Tibial nerve (tissue), 4 donors: ENCODE results near the gene RPUSD1. TPM values are rescaled to one million over a fixed set of nuclear protein-coding genes. Genes with fewer than 3 reads are reported as not detected.

ENCODE experiments used
- DNase-seq, 2 donors: peaks; one replicate each; pipeline ENCODE4 v3.0.0-alpha.2; 2019; ENCODE audit warnings: low spot score in 2 of 2
- H3K27ac ChIP-seq, 4 donors: fragments of 200-600 bp; sonication (generic) in 3 of 4; one replicate each; pipeline ENCODE4 v1.5.1; 2017 to 2019; ENCODE audit warnings: mild to moderate bottlenecking in 1 of 4
- H3K27me3 ChIP-seq, 2 donors: fragments of 200-600 bp; sonication (generic) in 1 of 2; one replicate each; pipeline versions ENCODE4 v1.5.1 to v1.6.0; 2017 to 2019
- H3K36me3 ChIP-seq, 3 donors: fragments of 200-600 bp; sonication (generic); one replicate each; pipeline ENCODE4 v1.5.1; 2018 to 2019
- H3K4me1 ChIP-seq, 4 donors: fragments of 200-600 bp; sonication (generic) in 3 of 4; one replicate each; pipeline ENCODE4 v1.5.1; 2017 to 2019
- H3K4me3 ChIP-seq, 4 donors: fragments of 200-600 bp; sonication (generic) in 3 of 4; one replicate each; pipeline ENCODE4 v1.5.1; 2017 to 2019; ENCODE audit warnings: mild to moderate bottlenecking in 1 of 4, moderate library complexity in 1 of 4
- H3K9me3 ChIP-seq, 4 donors: fragments of 200-600 bp; sonication (generic) in 3 of 4; one replicate each; pipeline ENCODE4 v1.5.1; 2017 to 2019
- CTCF ChIP-seq, 5 experiments: fragments of 200-600 bp in 3 of 5; fragments of 450-650 bp in 2 of 5; sonication (generic) in 3 of 5; IDR thresholded peaks; one replicate each; pipeline ENCODE4 v1.5.1; 2016 to 2019; ENCODE audit warnings: antibody characterized with exemption in 5 of 5, mild to moderate bottlenecking in 3 of 5, moderate library complexity in 2 of 5
- EP300 ChIP-seq, 2 donors: sonication (generic); formaldehyde crosslinking; IDR thresholded peaks; one replicate each; pipeline ENCODE4 v1.6.1; 2017; ENCODE audit warnings: antibody characterized with exemption in 2 of 2, mild to moderate bottlenecking in 1 of 2
- POLR2A ChIP-seq, 2 donors: fragments of 450-650 bp; IDR thresholded peaks; one replicate each; pipeline ENCODE4 v1.6.1; 2017; ENCODE audit warnings: antibody characterized with exemption in 2 of 2, mild to moderate bottlenecking in 2 of 2, moderate library complexity in 2 of 2
- WGBS, 2 donors: methylation state at CpG; one replicate each; pipeline ENCODE4 v1.1.5; 2018; 5-methylcytosine and 5-hydroxymethylcytosine counted together
- total RNA-seq, 4 donors: library from RNA; depleted of rRNA; stranded (reverse); fragments of >200 nt; gene quantifications; one replicate each; pipeline ENCODE4 v1.1.0, GENCODE V29; 2016

RPUSD1 gene
- total RNA-seq, 4 donors from 2014 or later: 8.5 to 18.3 (median 12.5) TPM

GRCh38 chr16:789191-789850, 1.1 kb upstream of the RPUSD1 start:
- Histone ChIP-seq H3K36me3 (peaks cover 0 to 69% (median 0%) of the 10 kb centered on the region in 3 donors), H3K9me3 (no peaks in the 10 kb centered on the region), H3K27me3 (no peaks in the 10 kb centered on the region), H3K4me3 (peak overlapping the region; percentile 65 to 95 (median 89)), H3K4me1 (peaks cover 0 to 37% (median 13%) of the 10 kb centered on the region in 4 donors), H3K27ac (peak overlapping the region in 1 of 4 donors; percentile 44)
- WGBS, 2 donors: 70 to 74% methylated on average over 18 to 29 of the region's 33 CpGs
- TF ChIP-seq EP300 (IDR thresholded peaks at IDR 0.05) (no peak), POLR2A (IDR thresholded peaks at IDR 0.05) (no peak)
- DNase-seq: no peak

GRCh38 chr16:788399-789126, 382 bp upstream of the RPUSD1 start, which contains the start of gene CHTF18:
Gene CHTF18 (plus strand): TSS chr16:788620. CDS start chr16:788685, 65 bp downstream.
- TF ChIP-seq POLR2A (IDR thresholded peaks at IDR 0.05) (no peak), EP300 (IDR thresholded peaks at IDR 0.05) (no peak), CTCF (IDR thresholded peaks at IDR 0.05) (no peak)
- DNase-seq: peak; percentile 86 to 90
- Histone ChIP-seq H3K27ac (peak within 1 kb of the TSS in 3 of 4 donors; percentile 33 to 81 (median 81)), H3K4me3 (peak within 1 kb of the TSS; percentile 81 to 95 (median 89)), H3K4me1 (peaks cover 0 to 42% (median 13%) of the 10 kb centered on the region in 4 donors), H3K27me3 (no peaks in the 10 kb centered on the region), H3K36me3 (peaks cover 0 to 61% (median 0%) of the 10 kb centered on the region in 3 donors), H3K9me3 (no peaks in the 10 kb centered on the region)
- 0 to 1% methylated on average over 13 to 33 of the region's 97 CpGs for WGBS, 2 donors

GRCh38 chr16:787321-787966, 737 bp downstream of the RPUSD1 start:
- Histone ChIP-seq H3K27ac (peak overlapping the region in 2 of 4 donors; percentile 81), H3K9me3 (no peaks in the 10 kb centered on the region), H3K4me1 (peaks cover 0 to 44% (median 13%) of the 10 kb centered on the region in 4 donors), H3K27me3 (peaks cover 0 to 7% of the 10 kb centered on the region in 2 donors), H3K36me3 (peaks cover 0 to 50% (median 0%) of the 10 kb centered on the region in 3 donors), H3K4me3 (peak overlapping the region; percentile 81 to 95 (median 86))
- 48% methylated on average over 38 of the region's 47 CpGs for WGBS, 2 donors
- TF ChIP-seq CTCF (IDR thresholded peaks at IDR 0.05) (no peak), EP300 (IDR thresholded peaks at IDR 0.05) (no peak), POLR2A (IDR thresholded peaks at IDR 0.05) (no peak)
- DNase-seq: no peak

GRCh38 chr16:785563-786535, 2.3 kb downstream of the RPUSD1 start:
- Histone ChIP-seq H3K4me3 (no peak overlapping the region), H3K4me1 (peaks cover 0 to 44% (median 13%) of the 10 kb centered on the region in 4 donors)

More at GRCh38 chr16:785563-786535, 2.3 kb downstream of the RPUSD1 start:
- H3K27ac ChIP-seq: no peak overlapping the region
- H3K27me3 ChIP-seq: peaks cover 0 to 23% of the 10 kb centered on the region in 2 donors
- H3K9me3 ChIP-seq: no peaks in the 10 kb centered on the region
- H3K36me3 ChIP-seq: peaks cover 0 to 34% (median 0%) of the 10 kb centered on the region in 3 donors
- TF ChIP-seq CTCF (IDR thresholded peaks at IDR 0.05) (peak; percentile 45 to 80 (median 69)), EP300 (IDR thresholded peaks at IDR 0.05) (no peak), POLR2A (IDR thresholded peaks at IDR 0.05) (no peak)
- WGBS, 2 donors: 59 to 77% methylated on average over 33 to 49 of the region's 58 CpGs
- DNase-seq: peak; percentile 32 to 35
